Breast epithelium (tissue), 4 donors: ENCODE results near the gene OPHN1. TPM values are rescaled to one million over a fixed set of nuclear protein-coding genes. Genes with fewer than 3 reads are reported as not detected.

Experiments
- DNase-seq, 2 donors: peaks; one replicate each; pipeline ENCODE4 v3.0.0-alpha.2; 2019; ENCODE audit warnings: low spot score in 2 of 2
- H3K27ac ChIP-seq, 2 donors: fragments of 200-600 bp; sonication (generic) in 1 of 2; one replicate each; pipeline ENCODE4 v1.5.1; 2016 to 2019; ENCODE audit warnings: mild to moderate bottlenecking in 1 of 2
- H3K27me3 ChIP-seq, 2 donors: fragments of 200-600 bp; sonication (generic) in 1 of 2; one replicate each; pipeline versions ENCODE4 v1.5.1 to v1.6.0; 2017 to 2019; ENCODE audit warnings: control low read depth in 1 of 2, mild to moderate bottlenecking in 1 of 2
- H3K36me3 ChIP-seq: fragments of 200-600 bp; one replicate; pipeline ENCODE4 v1.5.1; 2019
- H3K4me1 ChIP-seq, 2 donors: fragments of 200-600 bp; sonication (generic); one replicate each; pipeline ENCODE4 v1.5.1; 2016 to 2019; ENCODE audit warnings: control low read depth in 1 of 2
- H3K4me3 ChIP-seq, 3 donors: fragments of 200-600 bp; sonication (generic); 1 replicate in 2 of 3; 2 replicates in 1 of 3; pipeline ENCODE4 v1.5.1; 2016 to 2019; ENCODE audit warnings: mild to moderate bottlenecking in 3 of 3, moderate library complexity in 2 of 3
- H3K9me3 ChIP-seq, 2 donors: fragments of 200-600 bp; sonication (generic) in 1 of 2; one replicate each; pipeline ENCODE4 v1.5.1; 2016 to 2019; ENCODE audit warnings: control low read depth in 1 of 2
- POLR2A ChIP-seq: fragments of 450-650 bp; IDR thresholded peaks from one replicate; pipeline ENCODE4 v1.6.1; 2016; ENCODE audit warnings: antibody characterized with exemption, mild to moderate bottlenecking, moderate library complexity
- POLR2AphosphoS5 ChIP-seq, 3 donors: sonication (generic); formaldehyde crosslinking; IDR thresholded peaks; one replicate each; pipeline ENCODE4 v1.6.1; 2017; ENCODE audit warnings: antibody characterized with exemption in 3 of 3
- intact Hi-C: fragments of 100-400 bp; cut with DNase I; formaldehyde crosslinking; loops from one replicate; pipeline ENCODE4 v1.15.1; 2023; ENCODE audit warnings: low total_unique reads
- total RNA-seq, 3 donors: library from RNA; depleted of rRNA; stranded (reverse); fragments of >200 nt; gene quantifications; one replicate each; pipeline ENCODE4 v1.1.0, GENCODE V29; 2016
- TF ChIP-seq, protein P1 (sequence below), 3 donors: fragments of 450-650 bp; IDR thresholded peaks; one replicate each; pipeline ENCODE4 v1.5.1; 2016 to 2017; ENCODE audit warnings: antibody characterized with exemption in 3 of 3, mild to moderate bottlenecking in 3 of 3, moderate library complexity in 3 of 3

OPHN1 gene
- total RNA-seq, 3 donors from 2014 or later = 9.5 to 20.2 (median 14.6) TPM

DNA sequence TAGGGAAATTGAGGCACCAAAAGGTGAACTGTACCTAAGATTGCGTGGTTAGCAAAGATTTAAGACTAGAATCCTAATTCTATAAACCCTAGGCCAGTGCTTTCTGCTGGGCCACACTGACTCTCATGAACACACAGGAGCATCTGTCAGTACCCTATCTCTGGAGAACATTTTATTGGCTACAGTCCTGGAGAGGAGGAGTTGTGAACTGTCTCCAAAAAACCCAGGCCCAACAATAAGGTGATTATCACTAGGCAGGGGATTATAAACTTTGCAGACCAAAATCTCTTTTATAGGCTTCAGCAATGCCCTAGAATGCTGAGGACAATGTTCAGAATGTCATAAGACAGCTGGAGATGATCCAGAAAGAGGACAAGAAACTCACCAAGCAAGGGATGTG, 24.1 kb downstream of the OPHN1 start:
- Histone ChIP-seq H3K9me3 (no peaks in the 10 kb centered on the region), H3K36me3 (no peaks in the 10 kb centered on the region), H3K27ac (no peak overlapping the region), H3K4me3 (no peak overlapping the region), H3K4me1 (no peaks in the 10 kb centered on the region), H3K27me3 (peaks cover 0 to 20% of the 10 kb centered on the region in 2 donors)
- intact Hi-C loops = no loop called here
- TF ChIP-seq POLR2AphosphoS5 (IDR thresholded peaks at IDR 0.05) (no peak), POLR2A (no peak)
- TF ChIP-seq, protein P1, sequence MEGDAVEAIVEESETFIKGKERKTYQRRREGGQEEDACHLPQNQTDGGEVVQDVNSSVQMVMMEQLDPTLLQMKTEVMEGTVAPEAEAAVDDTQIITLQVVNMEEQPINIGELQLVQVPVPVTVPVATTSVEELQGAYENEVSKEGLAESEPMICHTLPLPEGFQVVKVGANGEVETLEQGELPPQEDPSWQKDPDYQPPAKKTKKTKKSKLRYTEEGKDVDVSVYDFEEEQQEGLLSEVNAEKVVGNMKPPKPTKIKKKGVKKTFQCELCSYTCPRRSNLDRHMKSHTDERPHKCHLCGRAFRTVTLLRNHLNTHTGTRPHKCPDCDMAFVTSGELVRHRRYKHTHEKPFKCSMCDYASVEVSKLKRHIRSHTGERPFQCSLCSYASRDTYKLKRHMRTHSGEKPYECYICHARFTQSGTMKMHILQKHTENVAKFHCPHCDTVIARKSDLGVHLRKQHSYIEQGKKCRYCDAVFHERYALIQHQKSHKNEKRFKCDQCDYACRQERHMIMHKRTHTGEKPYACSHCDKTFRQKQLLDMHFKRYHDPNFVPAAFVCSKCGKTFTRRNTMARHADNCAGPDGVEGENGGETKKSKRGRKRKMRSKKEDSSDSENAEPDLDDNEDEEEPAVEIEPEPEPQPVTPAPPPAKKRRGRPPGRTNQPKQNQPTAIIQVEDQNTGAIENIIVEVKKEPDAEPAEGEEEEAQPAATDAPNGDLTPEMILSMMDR (IDR thresholded peaks at IDR 0.05) = no peak
- DNase-seq = no peak

DNA sequence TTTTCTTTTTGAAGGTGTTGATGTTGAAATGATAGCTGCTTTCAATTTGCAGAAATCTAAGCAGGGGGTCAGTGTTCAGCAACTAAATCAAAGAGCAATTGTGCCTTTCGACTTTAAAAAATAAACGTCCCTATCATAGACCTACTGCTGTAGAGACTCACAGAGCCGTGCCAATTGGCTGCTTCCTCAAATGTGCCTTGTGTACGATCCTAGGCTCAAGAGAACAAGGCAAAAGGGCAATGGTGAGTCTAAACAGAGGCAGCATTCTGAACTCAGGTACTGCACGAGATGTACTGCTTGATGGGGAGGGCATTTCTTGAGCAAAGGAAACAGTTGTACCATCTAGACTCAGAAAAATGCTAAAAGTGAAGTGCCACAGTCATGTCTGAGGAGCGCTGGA, 29.8 kb downstream of the OPHN1 start:
- TF ChIP-seq POLR2AphosphoS5 (IDR thresholded peaks at IDR 0.05) = no peak
- TF ChIP-seq, protein P1 (IDR thresholded peaks at IDR 0.05) = no peak
- TF ChIP-seq POLR2A = no peak
- Histone ChIP-seq H3K4me3 (no peak overlapping the region), H3K27me3 (peaks cover 0 to 22% of the 10 kb centered on the region in 2 donors), H3K9me3 (no peaks in the 10 kb centered on the region), H3K27ac (no peak overlapping the region), H3K4me1 (no peaks in the 10 kb centered on the region), H3K36me3 (no peaks in the 10 kb centered on the region)
- intact Hi-C loops = no loop called here
- DNase-seq = no peak

DNA sequence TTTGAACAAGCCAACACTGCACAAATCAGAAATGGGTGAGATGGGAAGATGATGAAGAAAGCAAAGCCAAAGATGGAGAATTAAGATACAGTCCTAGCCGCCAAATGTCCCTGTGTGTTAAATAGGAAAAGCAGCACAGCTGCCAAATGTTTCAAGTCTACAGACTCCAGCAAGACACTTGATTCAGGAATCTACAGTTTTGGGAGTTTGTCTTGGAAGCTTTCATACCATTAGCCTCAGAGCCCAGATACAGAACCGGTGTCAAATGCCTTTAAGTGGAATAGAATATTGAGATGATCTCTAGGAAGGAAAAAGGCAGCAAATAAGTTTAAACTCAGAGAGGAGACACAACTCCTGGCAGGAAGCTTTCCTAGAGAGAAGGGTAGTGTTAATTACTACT, 30.3 kb downstream of the OPHN1 start:
- H3K4me3 ChIP-seq = no peak overlapping the region
- DNase-seq = no peak
- H3K27ac ChIP-seq = no peak overlapping the region
- intact Hi-C loops = no loop called here
- no peaks in the 10 kb centered on the region for H3K36me3 ChIP-seq
- H3K4me1 ChIP-seq = no peaks in the 10 kb centered on the region
- H3K27me3 ChIP-seq = peaks cover 0 to 22% of the 10 kb centered on the region in 2 donors
- H3K9me3 ChIP-seq = no peaks in the 10 kb centered on the region
- TF ChIP-seq POLR2AphosphoS5 (IDR thresholded peaks at IDR 0.05) = no peak
- TF ChIP-seq, protein P1 (IDR thresholded peaks at IDR 0.05) = no peak
- no peak for TF ChIP-seq POLR2A

DNA sequence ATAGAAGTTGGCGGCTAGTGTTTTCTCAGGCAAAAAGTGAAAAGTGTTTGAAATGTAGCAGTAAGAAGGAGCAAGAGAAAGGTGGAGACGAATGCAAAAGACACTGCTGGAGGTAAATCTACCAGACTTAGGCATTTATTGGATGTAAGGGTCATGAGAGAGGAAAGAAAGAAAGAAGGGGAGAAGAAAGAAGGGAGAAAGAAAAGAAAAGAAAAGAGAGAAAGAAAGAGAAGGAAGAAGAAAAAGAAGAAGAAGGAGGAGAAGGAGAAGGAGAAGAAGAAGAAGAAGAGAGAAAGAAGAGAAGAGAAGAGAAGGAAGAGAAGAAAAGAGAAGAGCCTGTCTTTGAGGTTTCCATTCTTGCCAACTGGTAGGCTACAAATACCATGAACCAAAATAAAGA, 31.2 kb downstream of the OPHN1 start:
- H3K9me3 ChIP-seq = no peaks in the 10 kb centered on the region
- intact Hi-C loops = no loop called here
- no peak overlapping the region for H3K4me3 ChIP-seq
- H3K27me3 ChIP-seq = peaks cover 0 to 23% of the 10 kb centered on the region in 2 donors
- DNase-seq = no peak
- no peak for TF ChIP-seq POLR2A
- TF ChIP-seq POLR2AphosphoS5 (IDR thresholded peaks at IDR 0.05) = no peak
- TF ChIP-seq, protein P1 (IDR thresholded peaks at IDR 0.05) = no peak
- no peaks in the 10 kb centered on the region for H3K4me1 ChIP-seq
- no peaks in the 10 kb centered on the region for H3K36me3 ChIP-seq
- H3K27ac ChIP-seq = no peak overlapping the region

DNA sequence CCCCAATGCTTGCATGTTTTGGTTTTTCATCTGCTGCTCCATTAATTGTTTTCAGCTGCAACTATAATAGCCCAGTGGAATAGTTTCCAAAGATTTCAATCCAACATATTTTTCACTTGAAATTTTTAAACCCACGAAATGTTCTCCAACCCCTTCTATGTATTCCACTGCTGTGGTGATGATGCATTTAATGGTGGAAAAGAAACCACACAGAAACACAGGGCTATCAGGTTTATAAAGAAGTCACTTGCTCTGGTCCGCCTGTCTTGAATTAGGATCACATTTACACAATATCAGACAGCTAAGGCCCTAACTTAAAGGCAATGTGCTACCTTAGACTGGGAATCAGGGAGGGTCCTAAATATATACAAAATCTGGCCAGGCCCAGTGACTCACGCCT, 35.0 kb downstream of the OPHN1 start:
- H3K27ac ChIP-seq = no peak overlapping the region
- no peaks in the 10 kb centered on the region for H3K4me1 ChIP-seq
- H3K36me3 ChIP-seq = no peaks in the 10 kb centered on the region
- peaks cover 0 to 9% of the 10 kb centered on the region in 2 donors for H3K27me3 ChIP-seq
- H3K4me3 ChIP-seq = no peak overlapping the region
- no peak for DNase-seq
- intact Hi-C loops = no loop called here
- TF ChIP-seq POLR2AphosphoS5 (IDR thresholded peaks at IDR 0.05) (no peak), POLR2A (no peak)
- TF ChIP-seq, protein P1 (IDR thresholded peaks at IDR 0.05) = no peak
- no peaks in the 10 kb centered on the region for H3K9me3 ChIP-seq
